ENCODE data around the gene LRFN5.

LRFN5 gene

DNA sequence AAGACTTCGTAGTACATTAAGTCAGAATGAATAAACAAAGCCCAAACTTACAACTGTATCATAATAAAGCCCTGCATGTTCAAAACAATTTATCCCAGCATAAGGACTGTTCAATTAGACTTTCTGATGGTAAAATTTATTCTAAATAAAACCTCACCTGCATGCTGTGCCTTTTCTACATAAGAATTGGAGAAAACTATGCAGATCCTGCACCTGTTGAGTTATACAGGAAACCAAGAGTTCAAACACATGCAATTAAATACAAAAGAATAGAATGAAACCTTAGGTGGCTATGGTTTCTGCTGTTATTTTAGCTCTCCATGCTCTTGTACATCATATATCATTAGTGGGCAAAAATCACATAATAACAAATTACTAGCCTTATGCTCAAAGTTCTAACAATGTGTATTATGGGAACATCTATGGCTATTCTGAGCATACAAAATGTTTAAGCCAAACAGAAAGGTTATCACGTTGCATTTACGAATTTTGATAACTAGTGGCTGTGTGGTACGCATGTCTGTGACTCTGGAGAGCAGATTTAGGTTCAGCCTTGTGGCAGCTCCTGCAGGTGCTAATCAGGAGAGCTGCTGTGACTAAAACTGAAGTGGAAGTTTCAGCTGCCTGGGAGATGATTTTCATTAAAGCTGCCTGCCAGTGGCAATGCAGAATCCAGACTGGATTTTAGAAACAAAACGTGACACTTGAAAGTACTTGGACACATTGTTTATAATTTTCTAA is 36.1 kb upstream of the LRFN5 start:
- TF ChIP-seq ZNF133 (tag by site-specific recombination; IDR thresholded peaks at IDR 0.05) (no peak), ZNF394 (tag by site-specific recombination; IDR thresholded peaks at IDR 0.05; ENCODE audit: borderline replicate concordance) (no peak), ZNF654 (tag by site-specific recombination; IDR thresholded peaks at IDR 0.05; ENCODE audit: low read depth) (no peak), GLI2 (tag by site-specific recombination; IDR thresholded peaks at IDR 0.05; ENCODE audit: borderline replicate concordance, low read depth) (no peak), OVOL3 (tag by site-specific recombination; IDR thresholded peaks at IDR 0.05) (no peak), PRDM1 (tag by site-specific recombination; IDR thresholded peaks at IDR 0.05) (no peak), ZNF114 (tag by site-specific recombination; IDR thresholded peaks at IDR 0.05) (no peak), ZNF558 (tag by site-specific recombination; IDR thresholded peaks at IDR 0.05) (no peak), KLF8 (tag by site-specific recombination; IDR thresholded peaks at IDR 0.05) (no peak), WT1 (tag by site-specific recombination; IDR thresholded peaks at IDR 0.05) (no peak), OSR2 (tag by site-specific recombination; IDR thresholded peaks at IDR 0.05) (no peak), SP2 (tag by site-specific recombination; IDR thresholded peaks at IDR 0.05) (no peak), ZNF670 (tag by site-specific recombination; IDR thresholded peaks at IDR 0.05; ENCODE audit: low read depth) (no peak), ZIC2 (tag by site-specific recombination; IDR thresholded peaks at IDR 0.05) (no peak), ZSCAN16 (tag by site-specific recombination; IDR thresholded peaks at IDR 0.05) (no peak)
- TF ChIP-seq, protein P1, sequence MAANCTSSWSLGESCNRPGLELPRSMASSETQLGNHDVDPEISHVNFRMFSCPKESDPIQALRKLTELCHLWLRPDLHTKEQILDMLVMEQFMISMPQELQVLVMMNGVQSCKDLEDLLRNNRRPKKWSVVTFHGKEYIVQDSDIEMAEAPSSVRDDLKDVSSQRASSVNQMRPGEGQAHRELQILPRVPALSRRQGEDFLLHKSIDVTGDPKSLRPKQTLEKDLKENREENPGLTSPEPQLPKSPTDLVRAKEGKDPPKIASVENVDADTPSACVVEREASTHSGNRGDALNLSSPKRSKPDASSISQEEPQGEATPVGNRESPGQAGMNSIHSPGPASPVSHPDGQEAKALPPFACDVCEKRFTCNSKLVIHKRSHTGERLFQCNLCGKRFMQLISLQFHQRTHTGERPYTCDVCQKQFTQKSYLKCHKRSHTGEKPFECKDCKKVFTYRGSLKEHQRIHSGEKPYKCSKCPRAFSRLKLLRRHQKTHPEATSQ (tag by site-specific recombination; IDR thresholded peaks at IDR 0.05), result no peak
- TF ChIP-seq, protein P2, sequence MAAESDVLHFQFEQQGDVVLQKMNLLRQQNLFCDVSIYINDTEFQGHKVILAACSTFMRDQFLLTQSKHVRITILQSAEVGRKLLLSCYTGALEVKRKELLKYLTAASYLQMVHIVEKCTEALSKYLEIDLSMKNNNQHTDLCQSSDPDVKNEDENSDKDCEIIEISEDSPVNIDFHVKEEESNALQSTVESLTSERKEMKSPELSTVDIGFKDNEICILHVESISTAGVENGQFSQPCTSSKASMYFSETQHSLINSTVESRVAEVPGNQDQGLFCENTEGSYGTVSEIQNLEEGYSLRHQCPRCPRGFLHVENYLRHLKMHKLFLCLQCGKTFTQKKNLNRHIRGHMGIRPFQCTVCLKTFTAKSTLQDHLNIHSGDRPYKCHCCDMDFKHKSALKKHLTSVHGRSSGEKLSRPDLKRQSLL (tag by site-specific recombination; IDR thresholded peaks at IDR 0.05), result no peak
- TF ChIP-seq, protein P3, sequence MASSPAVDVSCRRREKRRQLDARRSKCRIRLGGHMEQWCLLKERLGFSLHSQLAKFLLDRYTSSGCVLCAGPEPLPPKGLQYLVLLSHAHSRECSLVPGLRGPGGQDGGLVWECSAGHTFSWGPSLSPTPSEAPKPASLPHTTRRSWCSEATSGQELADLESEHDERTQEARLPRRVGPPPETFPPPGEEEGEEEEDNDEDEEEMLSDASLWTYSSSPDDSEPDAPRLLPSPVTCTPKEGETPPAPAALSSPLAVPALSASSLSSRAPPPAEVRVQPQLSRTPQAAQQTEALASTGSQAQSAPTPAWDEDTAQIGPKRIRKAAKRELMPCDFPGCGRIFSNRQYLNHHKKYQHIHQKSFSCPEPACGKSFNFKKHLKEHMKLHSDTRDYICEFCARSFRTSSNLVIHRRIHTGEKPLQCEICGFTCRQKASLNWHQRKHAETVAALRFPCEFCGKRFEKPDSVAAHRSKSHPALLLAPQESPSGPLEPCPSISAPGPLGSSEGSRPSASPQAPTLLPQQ (tag by site-specific recombination; IDR thresholded peaks at IDR 0.05), result no peak
- TF ChIP-seq, protein P4, sequence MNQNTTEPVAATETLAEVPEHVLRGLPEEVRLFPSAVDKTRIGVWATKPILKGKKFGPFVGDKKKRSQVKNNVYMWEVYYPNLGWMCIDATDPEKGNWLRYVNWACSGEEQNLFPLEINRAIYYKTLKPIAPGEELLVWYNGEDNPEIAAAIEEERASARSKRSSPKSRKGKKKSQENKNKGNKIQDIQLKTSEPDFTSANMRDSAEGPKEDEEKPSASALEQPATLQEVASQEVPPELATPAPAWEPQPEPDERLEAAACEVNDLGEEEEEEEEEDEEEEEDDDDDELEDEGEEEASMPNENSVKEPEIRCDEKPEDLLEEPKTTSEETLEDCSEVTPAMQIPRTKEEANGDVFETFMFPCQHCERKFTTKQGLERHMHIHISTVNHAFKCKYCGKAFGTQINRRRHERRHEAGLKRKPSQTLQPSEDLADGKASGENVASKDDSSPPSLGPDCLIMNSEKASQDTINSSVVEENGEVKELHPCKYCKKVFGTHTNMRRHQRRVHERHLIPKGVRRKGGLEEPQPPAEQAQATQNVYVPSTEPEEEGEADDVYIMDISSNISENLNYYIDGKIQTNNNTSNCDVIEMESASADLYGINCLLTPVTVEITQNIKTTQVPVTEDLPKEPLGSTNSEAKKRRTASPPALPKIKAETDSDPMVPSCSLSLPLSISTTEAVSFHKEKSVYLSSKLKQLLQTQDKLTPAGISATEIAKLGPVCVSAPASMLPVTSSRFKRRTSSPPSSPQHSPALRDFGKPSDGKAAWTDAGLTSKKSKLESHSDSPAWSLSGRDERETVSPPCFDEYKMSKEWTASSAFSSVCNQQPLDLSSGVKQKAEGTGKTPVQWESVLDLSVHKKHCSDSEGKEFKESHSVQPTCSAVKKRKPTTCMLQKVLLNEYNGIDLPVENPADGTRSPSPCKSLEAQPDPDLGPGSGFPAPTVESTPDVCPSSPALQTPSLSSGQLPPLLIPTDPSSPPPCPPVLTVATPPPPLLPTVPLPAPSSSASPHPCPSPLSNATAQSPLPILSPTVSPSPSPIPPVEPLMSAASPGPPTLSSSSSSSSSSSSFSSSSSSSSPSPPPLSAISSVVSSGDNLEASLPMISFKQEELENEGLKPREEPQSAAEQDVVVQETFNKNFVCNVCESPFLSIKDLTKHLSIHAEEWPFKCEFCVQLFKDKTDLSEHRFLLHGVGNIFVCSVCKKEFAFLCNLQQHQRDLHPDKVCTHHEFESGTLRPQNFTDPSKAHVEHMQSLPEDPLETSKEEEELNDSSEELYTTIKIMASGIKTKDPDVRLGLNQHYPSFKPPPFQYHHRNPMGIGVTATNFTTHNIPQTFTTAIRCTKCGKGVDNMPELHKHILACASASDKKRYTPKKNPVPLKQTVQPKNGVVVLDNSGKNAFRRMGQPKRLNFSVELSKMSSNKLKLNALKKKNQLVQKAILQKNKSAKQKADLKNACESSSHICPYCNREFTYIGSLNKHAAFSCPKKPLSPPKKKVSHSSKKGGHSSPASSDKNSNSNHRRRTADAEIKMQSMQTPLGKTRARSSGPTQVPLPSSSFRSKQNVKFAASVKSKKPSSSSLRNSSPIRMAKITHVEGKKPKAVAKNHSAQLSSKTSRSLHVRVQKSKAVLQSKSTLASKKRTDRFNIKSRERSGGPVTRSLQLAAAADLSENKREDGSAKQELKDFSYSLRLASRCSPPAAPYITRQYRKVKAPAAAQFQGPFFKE (tag by site-specific recombination; IDR thresholded peaks at IDR 0.05; ENCODE audit: borderline replicate concordance), result no peak
- TF ChIP-seq, protein P5, sequence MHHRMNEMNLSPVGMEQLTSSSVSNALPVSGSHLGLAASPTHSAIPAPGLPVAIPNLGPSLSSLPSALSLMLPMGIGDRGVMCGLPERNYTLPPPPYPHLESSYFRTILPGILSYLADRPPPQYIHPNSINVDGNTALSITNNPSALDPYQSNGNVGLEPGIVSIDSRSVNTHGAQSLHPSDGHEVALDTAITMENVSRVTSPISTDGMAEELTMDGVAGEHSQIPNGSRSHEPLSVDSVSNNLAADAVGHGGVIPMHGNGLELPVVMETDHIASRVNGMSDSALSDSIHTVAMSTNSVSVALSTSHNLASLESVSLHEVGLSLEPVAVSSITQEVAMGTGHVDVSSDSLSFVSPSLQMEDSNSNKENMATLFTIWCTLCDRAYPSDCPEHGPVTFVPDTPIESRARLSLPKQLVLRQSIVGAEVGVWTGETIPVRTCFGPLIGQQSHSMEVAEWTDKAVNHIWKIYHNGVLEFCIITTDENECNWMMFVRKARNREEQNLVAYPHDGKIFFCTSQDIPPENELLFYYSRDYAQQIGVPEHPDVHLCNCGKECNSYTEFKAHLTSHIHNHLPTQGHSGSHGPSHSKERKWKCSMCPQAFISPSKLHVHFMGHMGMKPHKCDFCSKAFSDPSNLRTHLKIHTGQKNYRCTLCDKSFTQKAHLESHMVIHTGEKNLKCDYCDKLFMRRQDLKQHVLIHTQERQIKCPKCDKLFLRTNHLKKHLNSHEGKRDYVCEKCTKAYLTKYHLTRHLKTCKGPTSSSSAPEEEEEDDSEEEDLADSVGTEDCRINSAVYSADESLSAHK (tag by site-specific recombination; IDR thresholded peaks at IDR 0.05), result no peak
- Histone ChIP-seq H3K4me1 (ENCODE audit: control insufficient read depth, insufficient read depth, low read length) (no peaks in the 10 kb centered on the region), H3K4me3 (ENCODE audit: low read depth, low read length) (no peak overlapping the region), H3K27ac (ENCODE audit: extremely low read depth, low read depth, low read length) (no peak overlapping the region), H3K9me3 (ENCODE audit: control insufficient read depth, insufficient read depth, low read depth, low read length) (no peaks in the 10 kb centered on the region), H3K36me3 (ENCODE audit: control insufficient read depth in 2 of 2, insufficient read depth in 1 of 2, low read length in 2 of 2) (no peaks in the 10 kb centered on the region)
- POLR2A ChIA-PET, result no interaction called here
- CTCF ChIA-PET, result no interaction called here

All from HEK293 (cell line).